HepG2 (cell line): ENCODE results near the gene TOMM40L. TPM values are rescaled to one million over a fixed set of nuclear protein-coding genes. Genes with fewer than 3 reads are reported as not detected.

Experiments used
- ATRX ChIP-seq: sonication (generic); formaldehyde crosslinking; IDR thresholded peaks from 2 replicates; pipeline ENCODE4 v1.4.0; 2020; ENCODE audit warnings: missing genetic modification reagents, borderline replicate concordance
- EHMT2 ChIP-seq: fragments of 200-600 bp; sonication (generic); IDR thresholded peaks from 2 replicates; pipeline ENCODE4 v1.7.0; 2017; ENCODE audit warnings: antibody characterized with exemption, low read depth, low read length, borderline replicate concordance
- FOXO1 ChIP-seq: sonication (generic); formaldehyde crosslinking; IDR thresholded peaks from 2 replicates; pipeline ENCODE4 v1.4.0; 2020; ENCODE audit warnings: missing genetic modification reagents
- KLF6 ChIP-seq: IDR thresholded peaks from 2 replicates; pipeline ENCODE4 v1.8.0; 2016; ENCODE audit warnings: missing biosample characterization, missing genetic modification reagents
- MAFF ChIP-seq: IDR thresholded peaks from 2 replicates; pipeline ENCODE4 v1.6.1; 2011; ENCODE audit warnings: low read depth, low read length, improper control_type of control experiment
- MNT ChIP-seq: fragments of 450-650 bp; IDR thresholded peaks from 2 replicates; pipeline ENCODE4 v1.6.1; 2016
- NONO ChIP-seq, 2 experiments: fragments of 450-650 bp in 1 of 2; sonication (generic) in 1 of 2; formaldehyde crosslinking in 1 of 2; IDR thresholded peaks in 1 of 2; conservative IDR thresholded peaks in 1 of 2; 2 replicates each; pipeline versions ENCODE4 v1.6.1 to v1.8.0; 2017 to 2022; ENCODE audit warnings: mild to moderate bottlenecking in 1 of 2, missing genetic modification reagents in 1 of 2, moderate library complexity in 1 of 2
- PRDM15 ChIP-seq: sonication (generic); formaldehyde crosslinking; IDR thresholded peaks from 2 replicates; pipeline ENCODE4 v1.4.0; 2020; ENCODE audit warnings: missing genetic modification reagents
- REPIN1 ChIP-seq: sonication (generic); formaldehyde crosslinking; IDR thresholded peaks from 2 replicates; pipeline ENCODE4 v1.8.0; 2022; ENCODE audit warnings: missing genetic modification reagents, low read depth, mild to moderate bottlenecking, borderline replicate concordance
- SIX1 ChIP-seq: sonication (generic); formaldehyde crosslinking; IDR thresholded peaks from 2 replicates; pipeline ENCODE4 v1.4.0; 2020; ENCODE audit warnings: missing genetic modification reagents, borderline replicate concordance
- TARDBP ChIP-seq: sonication (generic); formaldehyde crosslinking; IDR thresholded peaks from 2 replicates; pipeline ENCODE4 v1.8.0; 2022; ENCODE audit warnings: mild to moderate bottlenecking, missing genetic modification reagents
- TSC22D2 ChIP-seq: sonication (generic); formaldehyde crosslinking; IDR thresholded peaks from 2 replicates; pipeline ENCODE4 v1.5.1; 2020; ENCODE audit warnings: missing genetic modification reagents, mild to moderate bottlenecking, borderline replicate concordance
- ZFP36 ChIP-seq: fragments of 150-350 bp; IDR thresholded peaks from 2 replicates; pipeline ENCODE4 v1.6.1; 2018; ENCODE audit warnings: borderline replicate concordance, low read length, low read depth; ENCODE audit not compliant: partially characterized antibody
- ZNF230 ChIP-seq: sonication (generic); formaldehyde crosslinking; IDR thresholded peaks from 2 replicates; pipeline ENCODE4 v1.4.0; 2020; ENCODE audit warnings: mild to moderate bottlenecking, missing genetic modification reagents
- ZNF280D ChIP-seq: sonication (generic); formaldehyde crosslinking; IDR thresholded peaks from 2 replicates; pipeline ENCODE4 v1.5.1; 2020; ENCODE audit warnings: mild to moderate bottlenecking, missing genetic modification reagents
- ZNF383 ChIP-seq: sonication (generic); formaldehyde crosslinking; IDR thresholded peaks from 2 replicates; pipeline ENCODE4 v1.4.0; 2020; ENCODE audit warnings: missing genetic modification reagents, mild to moderate bottlenecking, borderline replicate concordance
- ZNF414 ChIP-seq: sonication (generic); formaldehyde crosslinking; IDR thresholded peaks from 2 replicates; pipeline ENCODE4 v1.5.0; 2020; ENCODE audit warnings: missing genetic modification reagents
- ZNF484 ChIP-seq: sonication (generic); formaldehyde crosslinking; IDR thresholded peaks from 2 replicates; pipeline ENCODE4 v1.5.1; 2020; ENCODE audit warnings: mild to moderate bottlenecking, low read depth, missing genetic modification reagents, borderline replicate concordance
- ZNF878 ChIP-seq: sonication (generic); formaldehyde crosslinking; IDR thresholded peaks from 2 replicates; pipeline ENCODE4 v1.8.1; 2023; ENCODE audit warnings: mild to moderate bottlenecking, missing genetic modification reagents, moderate library complexity
- polyA plus RNA-seq, 8 experiments: library from polyadenylated mRNA; depleted of rRNA in 3 of 8; stranded (reverse) in 7 of 8; unstranded in 1 of 8; fragments of >200 nt; fragmentation: Illumina TruSeq in 4 of 8; extraction: Trizol in 4 of 8; gene quantifications; 2 replicates each; pipeline versions ENCODE4 v1.2.1 to v1.2.3, GENCODE V29; 2011 to 2016; ENCODE audit warnings: low read depth in 4 of 8, missing spikeins in 1 of 8, mixed read lengths in 1 of 8; ENCODE audit not compliant: insufficient read depth in 1 of 8
- total RNA-seq, 5 experiments: library from RNA; depleted of rRNA; stranded (reverse); fragments of >200 nt; fragmentation: Illumina TruSeq; extraction: Trizol; gene quantifications; 2 replicates each; pipeline ENCODE4 v1.2.3, GENCODE V29; 2016; ENCODE audit warnings: low read depth in 1 of 5

Gene TOMM40L
- total and polyA plus RNA-seq, 2 of the 13 experiments (the other 11 are each of a cell fraction or from before 2014, with no cell fraction given), result 14.1 to 26.2 TPM

- TF ChIP-seq SIX1 (CRISPR knock-in tag) (peak; percentile 94), ZNF230 (peak; percentile 5; the same call in 1 of the 2 replicates), ZNF484 (CRISPR knock-in tag) (no peak), MAFF (peak; percentile 25; the same call in 1 of the 2 replicates), REPIN1 (CRISPR knock-in tag) (peak; percentile 49; the same call in 1 of the 2 replicates), ZNF383 (no peak), FOXO1 (peak; percentile 87), PRDM15 (CRISPR knock-in tag) (no peak), TSC22D2 (CRISPR knock-in tag) (0 out of 2 replicates have a peak, but pooled peaks have one; percentile 72), NONO (IDR thresholded peaks at IDR 0.05) (no peak), NONO (CRISPR knock-in tag; conservative IDR thresholded peaks at IDR 0.05) (no peak; the same call in none of the 2 replicates), EHMT2 (peak; percentile 82), ZNF280D (0 out of 2 replicates have a peak, but pooled peaks have one; percentile 11), KLF6 (CRISPR knock-in tag) (no peak), MNT (no peak), ZNF414 (CRISPR knock-in tag) (peak; percentile 28), ZNF878 (peak; percentile 93), TARDBP (CRISPR knock-in tag) (peak; percentile 89; the same call in 1 of the 2 replicates), ATRX (CRISPR knock-in tag) (no peak), ZFP36 (no peak)
Measured at GRCh38 chr1:161223805-161224694, 1.8 kb upstream of the TOMM40L start (continued).
